Body of pancreas (tissue), 4 donors: ENCODE results near the gene ALLC.

Experiments used
- CTCF ChIP-seq, 7 experiments: fragments of 450-650 bp in 4 of 7; fragments of 200-600 bp in 3 of 7; sonication (generic) in 3 of 7; IDR thresholded peaks; one replicate each; pipeline ENCODE4 v1.5.1; 2016 to 2019; ENCODE audit warnings: antibody characterized with exemption in 7 of 7
- POLR2A ChIP-seq, 3 donors: fragments of 450-650 bp; IDR thresholded peaks; one replicate each; pipeline ENCODE4 v1.6.1; 2016; ENCODE audit warnings: antibody characterized with exemption in 3 of 3, mild to moderate bottlenecking in 2 of 3

DNA sequence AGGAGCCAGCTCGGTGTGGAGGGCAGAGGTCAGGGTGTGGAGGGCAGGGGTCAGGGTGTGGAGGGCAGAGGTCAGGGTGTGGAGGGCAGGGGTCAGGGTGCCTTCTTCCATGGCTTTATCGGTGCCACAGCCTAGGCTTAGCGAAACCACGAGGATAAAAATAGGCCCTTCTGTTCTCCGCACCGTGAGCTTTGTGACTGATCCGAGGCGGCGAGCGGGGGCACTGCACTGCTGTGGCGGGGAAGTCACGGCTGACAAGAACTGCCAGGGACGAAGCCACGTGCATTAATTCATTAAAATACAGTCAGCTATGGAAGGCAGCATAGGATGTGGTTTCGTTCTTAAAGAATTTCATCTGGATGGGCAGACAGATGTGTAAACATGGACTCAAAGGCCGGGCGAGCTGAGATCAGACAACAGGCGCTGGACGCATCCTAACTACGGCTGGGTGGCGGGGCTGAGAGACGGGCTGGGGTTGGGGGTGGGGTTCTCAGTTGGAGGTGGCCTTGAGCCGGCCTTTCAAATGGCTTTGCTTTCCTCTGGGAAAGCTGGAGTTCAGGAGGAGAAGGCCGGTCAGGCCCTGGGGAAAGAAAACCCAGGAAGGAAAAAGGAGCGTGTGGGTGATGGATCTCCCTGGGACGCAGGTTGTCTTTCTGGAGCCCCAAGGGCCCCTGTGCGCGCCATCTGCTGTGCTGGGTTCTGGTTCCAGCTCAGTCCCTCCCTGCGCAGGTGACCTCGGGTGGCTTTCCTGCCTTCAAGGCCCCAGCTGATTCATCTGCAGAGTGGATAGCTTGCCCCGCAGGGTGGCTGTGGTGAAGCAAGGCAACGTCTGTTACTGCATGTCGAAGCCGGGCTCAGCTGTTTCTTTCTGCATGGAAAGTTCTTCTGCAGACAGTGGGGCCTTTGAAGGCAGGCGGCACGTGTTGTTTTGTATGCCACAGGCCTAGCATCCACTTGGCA, 958 bp upstream of the ALLC start:
- TF ChIP-seq CTCF (IDR thresholded peaks at IDR 0.05), result no peak
- no peak for TF ChIP-seq POLR2A (IDR thresholded peaks at IDR 0.05)
